Fibroblast of peridontal ligament (primary cell): ENCODE data around the gene LEKR1.
"Not testable (repeated sequence)": the region's sequence is repeated elsewhere in the genome, so short reads cannot be mapped to it uniquely, and the experiment has no call there.

ENCODE experiments used
- DNase-seq: peaks from one replicate; pipeline ENCODE4 v3.0.0-alpha.2; 2010; ENCODE audit errors: extremely low read depth

LEKR1 gene

GRCh38 chr3:156902916-156903315 lies 76.8 kb downstream of the LEKR1 start:
- DNase-seq: peak; percentile 30

- DNase-seq: no peak
Observed at GRCh38 chr3:156906275-156906674, 80.1 kb downstream of the LEKR1 start.

GRCh38 chr3:156908398-156908797 lies 82.2 kb downstream of the LEKR1 start:
- no peak for DNase-seq

GRCh38 chr3:156910022-156910421 lies 83.9 kb downstream of the LEKR1 start:
- DNase-seq: no peak

- DNase-seq: peak; percentile 20
Observed at GRCh38 chr3:156910831-156911230, 84.7 kb downstream of the LEKR1 start.

- DNase-seq: not testable (repeated sequence)
Observed at GRCh38 chr3:156914300-156914699, 88.1 kb downstream of the LEKR1 start.

GRCh38 chr3:156915372-156915771 lies 89.2 kb downstream of the LEKR1 start:
- no peak for DNase-seq

GRCh38 chr3:156918746-156919145 lies 92.6 kb downstream of the LEKR1 start:
- no peak for DNase-seq

GRCh38 chr3:156919818-156920217 lies 93.7 kb downstream of the LEKR1 start:
- no peak for DNase-seq

- no peak for DNase-seq
Observed at GRCh38 chr3:156920399-156920798, 94.2 kb downstream of the LEKR1 start.

- no peak for DNase-seq
Observed at GRCh38 chr3:156923349-156923748, 97.2 kb downstream of the LEKR1 start.

- DNase-seq: no peak
Observed at GRCh38 chr3:156938724-156939123, 112.6 kb downstream of the LEKR1 start.

- DNase-seq: no peak
Observed at GRCh38 chr3:156939315-156939714, 113.2 kb downstream of the LEKR1 start.

GRCh38 chr3:156941311-156941710 lies 115.2 kb downstream of the LEKR1 start:
- no peak for DNase-seq

GRCh38 chr3:156948402-156949210 lies 122.5 kb downstream of the LEKR1 start:
- no peak for DNase-seq

- no peak for DNase-seq
Observed at GRCh38 chr3:156952011-156952410, 125.9 kb downstream of the LEKR1 start.

GRCh38 chr3:156957715-156958114 lies 131.6 kb downstream of the LEKR1 start:
- no peak for DNase-seq

GRCh38 chr3:156963096-156963495 lies 136.9 kb downstream of the LEKR1 start:
- DNase-seq: no peak

- DNase-seq: peak; percentile 31
Observed at GRCh38 chr3:156964577-156964976, 138.4 kb downstream of the LEKR1 start.

- DNase-seq: not testable (repeated sequence)
Observed at GRCh38 chr3:156966349-156966748, 140.2 kb downstream of the LEKR1 start.

- no peak for DNase-seq
Observed at GRCh38 chr3:156973954-156974353, 147.8 kb downstream of the LEKR1 start.

GRCh38 chr3:156974931-156975330 lies 148.8 kb downstream of the LEKR1 start:
- no peak for DNase-seq

- no peak for DNase-seq
Observed at GRCh38 chr3:156975721-156976120, 149.6 kb downstream of the LEKR1 start.

GRCh38 chr3:156976933-156977332 lies 150.8 kb downstream of the LEKR1 start:
- no peak for DNase-seq
